ENCODE measurements around the gene DHCR7. TPM values are rescaled to one million over a fixed set of nuclear protein-coding genes. Genes with fewer than 3 reads are reported as not detected.

The DHCR7 gene
- total and polyA plus RNA-seq, 2 experiments from 2014 or later: 13.6 to 15.7 TPM

- Histone ChIP-seq H3K4me1 (ENCODE audit: insufficient read depth) (no peaks in the 10 kb centered on the region), H3K9me2 (ENCODE audit: insufficient read depth) (no peaks in the 10 kb centered on the region), H3K79me2 (ENCODE audit: insufficient read depth) (no peaks in the 10 kb centered on the region), H3K9ac (no peak overlapping the region), H2AFZ (no peak overlapping the region), H3K36me3 (ENCODE audit: low read depth) (no peaks in the 10 kb centered on the region), H3K27me3 (replicated peaks; ENCODE audit: insufficient read depth) (peaks cover 19% of the 10 kb centered on the region), H3F3A (ENCODE audit: insufficient read depth) (no peaks in the 10 kb centered on the region), H3K4me3 (no peak overlapping the region), H4K20me1 (ENCODE audit: insufficient read depth) (no peaks in the 10 kb centered on the region), H3K4me2 (ENCODE audit: unreplicated experiment) (no peak overlapping the region), H3K9me3 (ENCODE audit: low read depth) (no peaks in the 10 kb centered on the region), H3K27ac (no peak overlapping the region)
- DNase-seq: no peak
- in situ Hi-C loops (cut with MboI): no loop called here
- 16 to 24% methylated on average over 4 of the region's 4 CpGs for WGBS, 2 experiments (ENCODE audit: low coverage in 1 of 2, low lambda C conversion rate in 2 of 2, missing lambda C conversion rate in 2 of 2)
- no peak for TF ChIP-seq EZH2phosphoT487 (IDR thresholded peaks at IDR 0.05; ENCODE audit: insufficient read depth, low read depth)
- TF ChIP-seq EZH2 (IDR thresholded peaks at IDR 0.05; ENCODE audit: insufficient read depth, poor library complexity, severe bottlenecking): no peak
Observed at GRCh38 chr11:71386202-71386601, 62.0 kb downstream of the DHCR7 start.

- no peaks in the 10 kb centered on the region for H3K4me1 ChIP-seq (ENCODE audit: insufficient read depth)
- no peak overlapping the region for H3K27ac ChIP-seq
- no peak overlapping the region for H2AFZ ChIP-seq
- 30 to 52% methylated on average over 5 to 6 of the region's 6 CpGs for WGBS, 2 experiments (ENCODE audit: low coverage in 1 of 2, low lambda C conversion rate in 2 of 2, missing lambda C conversion rate in 2 of 2)
- TF ChIP-seq EZH2phosphoT487 (IDR thresholded peaks at IDR 0.05; ENCODE audit: insufficient read depth, low read depth): no peak
- H3K36me3 ChIP-seq (ENCODE audit: low read depth): no peaks in the 10 kb centered on the region
- no peaks in the 10 kb centered on the region for H3K9me2 ChIP-seq (ENCODE audit: insufficient read depth)
- no peaks in the 10 kb centered on the region for H3F3A ChIP-seq (ENCODE audit: insufficient read depth)
- H3K9ac ChIP-seq: no peak overlapping the region
- no peak overlapping the region for H3K4me3 ChIP-seq
- H3K79me2 ChIP-seq (ENCODE audit: insufficient read depth): no peaks in the 10 kb centered on the region
- H4K20me1 ChIP-seq (ENCODE audit: insufficient read depth): no peaks in the 10 kb centered on the region
- H3K27me3 ChIP-seq (replicated peaks; ENCODE audit: insufficient read depth): peaks cover 10% of the 10 kb centered on the region; the same call in 1 of the 2 replicates
- in situ Hi-C loops (cut with MboI): no loop called here
- no peaks in the 10 kb centered on the region for H3K9me3 ChIP-seq (ENCODE audit: low read depth)
- no peak for DNase-seq
- H3K4me2 ChIP-seq (ENCODE audit: unreplicated experiment): no peak overlapping the region
Observed at GRCh38 chr11:71385091-71385490, 63.1 kb downstream of the DHCR7 start.

DNA sequence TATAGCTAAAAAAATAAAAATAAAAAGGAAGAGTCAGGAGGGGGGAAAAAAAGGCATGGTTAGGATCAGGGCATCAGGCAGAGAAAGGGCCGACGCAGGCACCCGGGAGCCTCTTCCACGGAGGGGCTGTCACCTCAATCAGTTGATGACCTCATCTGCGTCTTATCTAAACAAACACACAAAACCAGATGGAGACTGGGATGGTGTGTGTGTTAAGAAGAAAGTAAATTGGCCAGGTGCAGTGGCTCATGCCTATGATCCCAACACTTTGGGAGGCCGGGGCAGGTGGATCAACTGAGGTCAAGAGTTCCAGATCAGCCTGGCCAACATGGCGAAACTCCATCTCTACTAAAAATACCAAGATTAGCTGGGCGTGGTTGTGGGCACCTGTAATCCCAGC lies 63.6 kb downstream of the DHCR7 start:
- no peak for DNase-seq
- no peaks in the 10 kb centered on the region for H3K36me3 ChIP-seq (ENCODE audit: low read depth)
- H2AFZ ChIP-seq: no peak overlapping the region
- H3K27me3 ChIP-seq (replicated peaks; ENCODE audit: insufficient read depth): peaks cover 5% of the 10 kb centered on the region; the same call in 1 of the 2 replicates
- H3K9ac ChIP-seq: no peak overlapping the region
- 40 to 45% methylated on average over 8 of the region's 8 CpGs for WGBS, 2 experiments (ENCODE audit: low coverage in 1 of 2, low lambda C conversion rate in 2 of 2, missing lambda C conversion rate in 2 of 2)
- H3K27ac ChIP-seq: no peak overlapping the region
- H4K20me1 ChIP-seq (ENCODE audit: insufficient read depth): no peaks in the 10 kb centered on the region
- H3K4me3 ChIP-seq: no peak overlapping the region
- H3K4me1 ChIP-seq (ENCODE audit: insufficient read depth): no peaks in the 10 kb centered on the region
- H3K9me2 ChIP-seq (ENCODE audit: insufficient read depth): no peaks in the 10 kb centered on the region
- no peaks in the 10 kb centered on the region for H3K79me2 ChIP-seq (ENCODE audit: insufficient read depth)
- H3K9me3 ChIP-seq (ENCODE audit: low read depth): no peaks in the 10 kb centered on the region
- in situ Hi-C loops (cut with MboI): no loop called here
- H3F3A ChIP-seq (ENCODE audit: insufficient read depth): no peaks in the 10 kb centered on the region
- no peak for TF ChIP-seq EZH2phosphoT487 (IDR thresholded peaks at IDR 0.05; ENCODE audit: insufficient read depth, low read depth)
- no peak for TF ChIP-seq EZH2 (IDR thresholded peaks at IDR 0.05; ENCODE audit: insufficient read depth, poor library complexity, severe bottlenecking)
- no peak overlapping the region for H3K4me2 ChIP-seq (ENCODE audit: unreplicated experiment)

Small RNAs within 50 kb of the gene (microRNA-seq; reads per million reads assigned to microRNA genes)
- gene MIR6754 (ENCODE audit: borderline number of aligned reads): not detected

Small RNAs within 50 kb of the gene (small RNA-seq; reads per million reads assigned to genes)
- gene MIR6754 (ENCODE audit: low read depth, low replicate concordance): not detected

Other genes starting within 250 kb of the DHCR7 start
- 0.22 and 3.9 TPM in 2 replicates for gene SHANK2, start 195.8 kb downstream of the DHCR7 start, total RNA-seq (2014; rRNA removed; shearing (Covaris generic))
- gene SHANK2, start 195.8 kb downstream of the DHCR7 start, polyA plus RNA-seq (2016; fragmentation: Nextera tagmentation; extraction: Ambion mirVana): 0.30 TPM in 1 of 2 replicates, not detected in the other
- 50.4 and 64.4 TPM in 2 replicates for gene NADSYN1, start 4.8 kb upstream of the DHCR7 start, total RNA-seq (2014; rRNA removed; shearing (Covaris generic))
- 38.4 and 42.0 TPM in 2 replicates for gene NADSYN1, start 4.8 kb upstream of the DHCR7 start, polyA plus RNA-seq (2016; fragmentation: Nextera tagmentation; extraction: Ambion mirVana)
- not detected in 2 replicates for gene KRTAP5-7, start 78.9 kb upstream of the DHCR7 start, total RNA-seq (2014; rRNA removed; shearing (Covaris generic))
- gene KRTAP5-7, start 78.9 kb upstream of the DHCR7 start, polyA plus RNA-seq (2016; fragmentation: Nextera tagmentation; extraction: Ambion mirVana): not detected in 2 replicates
- not detected in 2 replicates for gene KRTAP5-8, start 89.6 kb upstream of the DHCR7 start, total RNA-seq (2014; rRNA removed; shearing (Covaris generic))
- not detected in 2 replicates for gene KRTAP5-8, start 89.6 kb upstream of the DHCR7 start, polyA plus RNA-seq (2016; fragmentation: Nextera tagmentation; extraction: Ambion mirVana)
- not detected in 2 replicates for gene KRTAP5-9, start 100.0 kb upstream of the DHCR7 start, total RNA-seq (2014; rRNA removed; shearing (Covaris generic))
- gene KRTAP5-9, start 100.0 kb upstream of the DHCR7 start, polyA plus RNA-seq (2016; fragmentation: Nextera tagmentation; extraction: Ambion mirVana): not detected in 2 replicates
- gene KRTAP5-10, start 117.2 kb upstream of the DHCR7 start, total RNA-seq (2014; rRNA removed; shearing (Covaris generic)): not detected in 2 replicates
- not detected in 2 replicates for gene KRTAP5-10, start 117.2 kb upstream of the DHCR7 start, polyA plus RNA-seq (2016; fragmentation: Nextera tagmentation; extraction: Ambion mirVana)
- gene KRTAP5-11, start 134.5 kb upstream of the DHCR7 start, total RNA-seq (2014; rRNA removed; shearing (Covaris generic)): not detected in 2 replicates
- gene KRTAP5-11, start 134.5 kb upstream of the DHCR7 start, polyA plus RNA-seq (2016; fragmentation: Nextera tagmentation; extraction: Ambion mirVana): not detected in 2 replicates

All from GM23248 (cell line).